IMR-90 (cell line): Measurements from ENCODE around the gene ZMIZ1.
A peak's percentile ranks its signal among the peaks of the same experiment; 100 is the strongest.

Source experiments
- BHLHE40 ChIP-seq: fragments of 150-350 bp; IDR thresholded peaks from 2 replicates; pipeline ENCODE4 v1.6.1; 2016; ENCODE audit warnings: mild to moderate bottlenecking, low read depth, low read length
- CEBPB ChIP-seq: IDR thresholded peaks from 2 replicates; pipeline ENCODE4 v1.6.1; 2012; ENCODE audit warnings: low read depth, low read length, improper control_type of control experiment
- CHD1 ChIP-seq: IDR thresholded peaks from 2 replicates; pipeline ENCODE4 v1.6.1; 2012; ENCODE audit warnings: low read depth, low read length, improper control_type of control experiment
- CTCF ChIP-seq: conservative IDR thresholded peaks from 2 replicates; pipeline ENCODE4 v1.5.1; 2012; ENCODE audit warnings: mild to moderate bottlenecking, low read depth, low read length, improper control_type of control experiment
- MAFK ChIP-seq: IDR thresholded peaks from 2 replicates; pipeline ENCODE4 v1.6.1; 2012; ENCODE audit warnings: low read depth, low read length, improper control_type of control experiment
- MAZ ChIP-seq: IDR thresholded peaks from 2 replicates; pipeline ENCODE4 v1.6.1; 2012; ENCODE audit warnings: low read depth, mild to moderate bottlenecking, low read length, improper control_type of control experiment, moderate library complexity, borderline replicate concordance
- MXI1 ChIP-seq: IDR thresholded peaks from 2 replicates; pipeline ENCODE4 v1.6.1; 2012; ENCODE audit warnings: low read depth, mild to moderate bottlenecking, low read length, moderate library complexity, borderline replicate concordance
- POLR2A ChIP-seq: IDR thresholded peaks from 2 replicates; pipeline ENCODE4 v1.6.1; 2012; ENCODE audit warnings: mild to moderate bottlenecking, low read depth, low read length
- RAD21 ChIP-seq: IDR thresholded peaks from 2 replicates; pipeline ENCODE4 v1.6.1; 2012; ENCODE audit warnings: low read length, improper control_type of control experiment
- RCOR1 ChIP-seq: IDR thresholded peaks from 2 replicates; pipeline ENCODE4 v1.6.1; 2012; ENCODE audit warnings: mild to moderate bottlenecking, low read length, improper control_type of control experiment; ENCODE audit not compliant: insufficient replicate concordance
- RFX5 ChIP-seq: IDR thresholded peaks from 2 replicates; pipeline ENCODE4 v1.8.0; 2012; ENCODE audit warnings: low read depth, mild to moderate bottlenecking, low read length, moderate library complexity

GRCh38 chr10:79320820-79321493, 252.2 kb downstream of the ZMIZ1 start:
- TF ChIP-seq POLR2A, result no peak
- no peak for TF ChIP-seq CTCF
- no peak for TF ChIP-seq MXI1
- no peak for TF ChIP-seq RFX5
- TF ChIP-seq BHLHE40, result peak; percentile 89
- peak; percentile 74 for TF ChIP-seq MAFK
- peak; percentile 99 for TF ChIP-seq CEBPB
- no peak for TF ChIP-seq RAD21
- no peak for TF ChIP-seq CHD1
- TF ChIP-seq RCOR1, result no peak
- TF ChIP-seq MAZ, result no peak
